GM18867 (cell line): ENCODE results near the gene CYP2C18.
"Not testable (repeated sequence)": the region's sequence is repeated elsewhere in the genome, so short reads cannot be mapped to it uniquely, and the experiment has no call there.

Experiments used
- ATAC-seq: cut with Tn5 transposase; IDR thresholded peaks from one replicate; pipeline ENCODE4 v1.9.1; 2021; ENCODE audit warnings: mild to moderate bottlenecking, moderate library complexity; ENCODE audit not compliant: unreplicated experiment

Gene CYP2C18

DNA sequence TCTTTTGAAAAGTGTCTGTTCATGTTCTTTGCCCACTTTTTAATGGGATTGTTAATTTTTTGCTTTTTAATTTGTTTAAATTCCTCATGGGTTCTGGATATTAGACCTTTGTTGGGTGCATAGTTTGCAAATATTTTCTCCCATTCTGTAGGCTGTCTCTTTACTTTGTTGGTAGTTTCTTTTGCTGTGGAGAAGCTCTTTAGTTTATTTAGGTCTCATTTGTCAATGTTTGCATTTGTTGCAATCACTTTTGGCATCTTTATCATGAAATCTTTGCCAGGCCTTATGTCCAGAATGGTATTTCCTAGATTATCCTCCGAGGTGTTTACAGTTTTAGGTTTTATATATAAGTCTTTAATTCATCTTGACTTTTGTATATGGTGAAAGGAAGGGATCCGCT, 55.1 kb downstream of the CYP2C18 start:
- ATAC-seq = no peak

DNA sequence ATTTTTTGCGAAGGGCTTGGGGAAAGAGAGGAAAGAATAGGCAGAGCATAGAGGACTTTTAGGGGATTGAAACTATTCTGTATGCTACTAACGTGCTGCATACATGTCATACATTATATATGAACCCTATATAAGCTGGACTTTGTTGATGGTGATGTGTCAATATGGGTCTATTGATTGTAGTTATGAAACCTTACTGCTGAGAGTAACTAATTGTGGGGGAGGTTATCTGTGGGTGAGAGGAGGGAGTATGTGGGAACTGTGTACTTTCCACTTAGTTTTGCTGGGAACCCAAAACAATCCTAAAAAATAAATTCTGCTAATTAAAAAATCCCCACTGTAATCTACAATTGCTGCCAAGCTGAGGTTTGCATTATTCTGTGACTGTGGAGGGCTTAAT, 63.6 kb downstream of the CYP2C18 start:
- ATAC-seq = no peak

DNA sequence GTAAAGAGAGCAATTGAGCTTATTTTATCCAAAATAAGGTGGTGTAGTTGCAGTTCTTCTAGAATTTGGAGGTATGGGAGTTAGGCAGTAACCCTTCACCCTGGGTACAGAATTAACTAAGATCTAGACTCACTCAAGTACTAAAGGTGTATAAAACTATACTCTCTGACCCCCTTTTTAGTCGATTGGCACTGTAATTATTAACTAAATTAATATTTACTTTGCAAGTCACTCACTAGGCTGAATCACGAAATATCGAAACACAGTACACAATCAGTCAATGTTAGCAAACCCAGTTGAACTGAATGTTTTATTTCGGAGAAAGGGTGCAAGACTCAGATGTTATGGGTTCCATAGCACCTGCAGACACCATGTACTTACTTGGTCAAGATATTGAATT, 64.3 kb downstream of the CYP2C18 start:
- no peak for ATAC-seq

DNA sequence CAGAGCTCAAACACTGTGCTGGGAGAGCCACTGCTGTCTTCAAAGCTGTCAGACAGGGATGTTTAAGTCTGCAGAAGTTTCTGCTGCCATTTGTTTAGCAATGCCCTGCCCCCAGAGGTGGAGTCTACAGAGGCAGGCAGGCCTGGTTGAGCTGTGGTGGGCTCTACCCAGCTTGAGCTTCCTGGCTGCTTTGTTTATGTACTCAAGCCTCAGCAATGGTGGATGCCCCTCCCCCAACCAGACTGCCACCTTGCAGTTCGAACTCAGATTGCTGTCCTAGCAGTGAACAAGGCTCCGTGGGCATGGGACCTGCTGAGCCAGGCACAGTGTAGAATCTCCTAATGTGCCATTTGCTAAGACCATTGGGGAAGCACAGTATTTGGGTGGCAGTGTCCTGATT, 74.4 kb downstream of the CYP2C18 start:
- no peak for ATAC-seq

- ATAC-seq = no peak
Measured at GRCh38 chr10:94760586-94761178, 77.2 kb downstream of the CYP2C18 start.

GRCh38 chr10:94762393-94762792, 78.9 kb downstream of the CYP2C18 start, which contains the start of gene CYP2C19:
Gene CYP2C19 (plus strand): TSS chr10:94762681. CDS start chr10:94762706, 25 bp downstream.
- ATAC-seq = no peak

- ATAC-seq = not testable (repeated sequence)
Measured at GRCh38 chr10:94775425-94775824, 91.9 kb downstream of the CYP2C18 start.

- no peak for ATAC-seq
Measured at GRCh38 chr10:94777886-94778458, 94.4 kb downstream of the CYP2C18 start.

DNA sequence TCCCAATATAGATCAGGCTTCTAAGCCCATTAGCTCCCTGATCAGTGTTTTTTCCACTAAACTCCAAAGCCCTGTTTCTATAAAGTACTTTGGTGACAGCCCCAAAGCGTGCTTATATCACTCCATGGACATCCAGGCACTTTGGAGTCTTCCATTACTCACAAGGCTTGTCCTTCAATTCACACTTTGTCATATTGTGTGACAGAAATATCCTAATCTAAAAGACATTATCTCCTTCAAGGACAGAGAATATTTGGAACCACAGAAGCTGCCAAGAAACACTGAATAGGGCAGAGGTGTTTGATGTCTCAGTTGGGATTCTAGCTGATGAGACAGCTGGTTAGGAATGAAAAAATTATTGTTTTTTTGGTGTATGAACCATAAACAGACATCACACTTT, 97.3 kb downstream of the CYP2C18 start:
- ATAC-seq = no peak

DNA sequence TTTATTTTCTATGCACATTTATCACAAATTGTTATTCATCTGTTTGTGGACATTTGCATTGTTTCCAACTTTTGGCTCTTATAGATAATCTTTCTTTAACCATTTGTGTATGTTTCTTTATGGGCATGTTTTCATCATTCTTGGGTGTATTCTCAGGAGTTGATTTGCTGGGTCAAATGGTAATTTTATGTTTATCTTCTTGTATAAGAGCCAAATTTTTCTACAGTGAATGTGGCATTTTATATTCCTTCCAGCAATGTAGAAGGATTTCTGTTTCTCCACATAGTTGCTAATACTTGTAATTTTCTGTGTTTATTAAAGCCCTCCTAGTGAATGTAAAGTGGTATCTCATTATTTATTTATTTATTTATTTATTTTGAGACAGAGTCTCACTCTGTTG, 100.7 kb downstream of the CYP2C18 start:
- ATAC-seq = no peak

GRCh38 chr10:94785211-94785610, 101.7 kb downstream of the CYP2C18 start:
- ATAC-seq = no peak
